Smooth muscle cell (in vitro differentiated cells): ENCODE results near the gene UTF1. TPM values are rescaled to one million over a fixed set of nuclear protein-coding genes. Genes with fewer than 3 reads are reported as not detected.
"Not testable (repeated sequence)": the region's sequence is repeated elsewhere in the genome, so short reads cannot be mapped to it uniquely, and the experiment has no call there.

ENCODE experiments used
- DNase-seq: peaks from one replicate; lab custom pipeline; 2025; ENCODE audit not compliant: unreplicated experiment; lab: John Stamatoyannopoulos, UW
- H2AFZ ChIP-seq: fragments of 200-600 bp; sonication (generic); 2 replicates; pipeline ENCODE4 v1.6.0; 2016; ENCODE audit warnings: antibody characterized with exemption, low read depth, mild to moderate bottlenecking
- H3F3A ChIP-seq: fragments of 200-600 bp; sonication (generic); 2 replicates; pipeline ENCODE4 v1.6.0; 2017; ENCODE audit warnings: antibody characterized with exemption, low read depth
- H3K27ac ChIP-seq: fragments of 200-600 bp; sonication (generic); 2 replicates; pipeline ENCODE4 v1.5.1; 2016; ENCODE audit warnings: low read depth, mild to moderate bottlenecking
- H3K27me3 ChIP-seq: fragments of 200-600 bp; sonication (generic); 2 replicates; pipeline ENCODE4 v1.6.1; 2016; ENCODE audit warnings: low read depth, mild to moderate bottlenecking
- H3K36me3 ChIP-seq: fragments of 200-600 bp; sonication (generic); 2 replicates; pipeline ENCODE4 v1.5.1; 2016; ENCODE audit warnings: low read depth
- H3K4me1 ChIP-seq: fragments of 200-600 bp; sonication (generic); 2 replicates; pipeline ENCODE4 v1.5.1; 2016; ENCODE audit warnings: low read depth
- H3K4me2 ChIP-seq: fragments of 200-600 bp; sonication (generic); 2 replicates; pipeline ENCODE4 v1.6.0; 2016; ENCODE audit warnings: mild to moderate bottlenecking
- H3K4me3 ChIP-seq: fragments of 200-600 bp; sonication (generic); 2 replicates; pipeline ENCODE4 v1.5.1; 2016; ENCODE audit warnings: mild to moderate bottlenecking
- H3K79me2 ChIP-seq: fragments of 200-600 bp; sonication (generic); 2 replicates; pipeline ENCODE4 v1.6.0; 2016; ENCODE audit warnings: low read depth, mild to moderate bottlenecking
- H3K9ac ChIP-seq: fragments of 200-600 bp; sonication (generic); 2 replicates; pipeline ENCODE4 v1.6.0; 2016; ENCODE audit warnings: low read depth
- H3K9me3 ChIP-seq: fragments of 200-600 bp; sonication (generic); replicated peaks from 2 replicates; pipeline ENCODE4 v1.5.1; 2016; ENCODE audit warnings: low read depth
- H4K20me1 ChIP-seq: fragments of 200-600 bp; sonication (generic); 2 replicates; pipeline ENCODE4 v1.6.0; 2016; ENCODE audit warnings: low read depth
- WGBS: methylation state at CpG from one replicate; pipeline ENCODE4 v1.1.7; 2016; ENCODE audit warnings: low lambda C conversion rate; 5-methylcytosine and 5-hydroxymethylcytosine counted together
- polyA plus RNA-seq: library from polyadenylated mRNA; unstranded; fragments of >200 nt; fragmentation: Nextera tagmentation; extraction: Ambion mirVana; gene quantifications from 2 replicates; pipeline ENCODE4 v1.2.1, GENCODE V29; 2016
- total RNA-seq: library from RNA; depleted of rRNA; stranded (reverse); fragments of >200 nt; gene quantifications from 2 replicates; pipeline ENCODE4 v1.2.3, GENCODE V29; 2014
- TF ChIP-seq, protein P1 (sequence below): fragments of 200-600 bp; sonication (generic); IDR thresholded peaks from 2 replicates; pipeline ENCODE4 v1.5.1; 2017; ENCODE audit warnings: borderline replicate concordance, mild to moderate bottlenecking, antibody characterized with exemption; ENCODE audit not compliant: insufficient read depth, poor library complexity, severe bottlenecking

UTF1 gene
- total and polyA plus RNA-seq, 2 experiments from 2014 or later, result not detected

DNA sequence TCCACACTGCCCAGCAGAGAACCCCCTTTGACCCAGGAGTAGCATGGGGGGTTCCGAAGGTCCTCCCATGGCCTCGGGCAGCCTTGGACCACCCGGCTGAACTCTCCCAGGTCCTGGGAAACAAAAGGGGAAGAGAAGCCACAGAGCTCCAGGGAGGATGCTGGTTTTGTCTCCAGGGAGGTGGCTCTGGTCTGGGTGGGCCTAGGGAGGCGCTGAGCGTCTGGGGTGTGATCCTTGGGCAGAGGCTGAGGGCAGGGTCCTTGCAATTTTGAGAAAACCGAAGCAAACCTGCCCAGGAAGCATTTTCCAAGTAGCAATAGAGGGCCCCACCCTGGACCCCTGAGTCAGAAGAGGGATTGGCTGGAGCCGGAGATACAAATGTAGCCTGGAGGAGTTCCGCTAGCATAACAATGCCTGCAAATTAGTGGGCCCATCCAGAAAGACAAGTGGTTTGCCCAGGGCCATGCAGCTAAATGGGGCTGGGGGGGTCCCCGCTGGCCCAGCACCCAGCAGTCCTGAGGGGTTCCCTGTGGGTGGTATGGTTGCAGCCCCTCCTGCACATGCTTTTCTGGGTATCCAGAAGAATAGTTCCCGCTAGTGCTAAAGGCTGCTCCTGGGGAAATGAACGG, 2.0 kb downstream of the UTF1 start:
- 36% methylated on average over 11 of the region's 11 CpGs for WGBS
- no peak overlapping the region for H3K27ac ChIP-seq
- H3K4me3 ChIP-seq, result no peak overlapping the region
- TF ChIP-seq, protein P1, sequence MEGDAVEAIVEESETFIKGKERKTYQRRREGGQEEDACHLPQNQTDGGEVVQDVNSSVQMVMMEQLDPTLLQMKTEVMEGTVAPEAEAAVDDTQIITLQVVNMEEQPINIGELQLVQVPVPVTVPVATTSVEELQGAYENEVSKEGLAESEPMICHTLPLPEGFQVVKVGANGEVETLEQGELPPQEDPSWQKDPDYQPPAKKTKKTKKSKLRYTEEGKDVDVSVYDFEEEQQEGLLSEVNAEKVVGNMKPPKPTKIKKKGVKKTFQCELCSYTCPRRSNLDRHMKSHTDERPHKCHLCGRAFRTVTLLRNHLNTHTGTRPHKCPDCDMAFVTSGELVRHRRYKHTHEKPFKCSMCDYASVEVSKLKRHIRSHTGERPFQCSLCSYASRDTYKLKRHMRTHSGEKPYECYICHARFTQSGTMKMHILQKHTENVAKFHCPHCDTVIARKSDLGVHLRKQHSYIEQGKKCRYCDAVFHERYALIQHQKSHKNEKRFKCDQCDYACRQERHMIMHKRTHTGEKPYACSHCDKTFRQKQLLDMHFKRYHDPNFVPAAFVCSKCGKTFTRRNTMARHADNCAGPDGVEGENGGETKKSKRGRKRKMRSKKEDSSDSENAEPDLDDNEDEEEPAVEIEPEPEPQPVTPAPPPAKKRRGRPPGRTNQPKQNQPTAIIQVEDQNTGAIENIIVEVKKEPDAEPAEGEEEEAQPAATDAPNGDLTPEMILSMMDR, result no peak
- no peak overlapping the region for H2AFZ ChIP-seq
- H3K4me2 ChIP-seq, result no peak overlapping the region
- H3K36me3 ChIP-seq, result no peaks in the 10 kb centered on the region
- H3F3A ChIP-seq, result no peaks in the 10 kb centered on the region
- no peaks in the 10 kb centered on the region for H3K79me2 ChIP-seq
- no peaks in the 10 kb centered on the region for H4K20me1 ChIP-seq
- no peaks in the 10 kb centered on the region for H3K9me3 ChIP-seq
- no peak for DNase-seq
- no peak overlapping the region for H3K9ac ChIP-seq
- peaks cover 6% of the 10 kb centered on the region for H3K4me1 ChIP-seq
- H3K27me3 ChIP-seq, result peaks cover 94% of the 10 kb centered on the region

DNA sequence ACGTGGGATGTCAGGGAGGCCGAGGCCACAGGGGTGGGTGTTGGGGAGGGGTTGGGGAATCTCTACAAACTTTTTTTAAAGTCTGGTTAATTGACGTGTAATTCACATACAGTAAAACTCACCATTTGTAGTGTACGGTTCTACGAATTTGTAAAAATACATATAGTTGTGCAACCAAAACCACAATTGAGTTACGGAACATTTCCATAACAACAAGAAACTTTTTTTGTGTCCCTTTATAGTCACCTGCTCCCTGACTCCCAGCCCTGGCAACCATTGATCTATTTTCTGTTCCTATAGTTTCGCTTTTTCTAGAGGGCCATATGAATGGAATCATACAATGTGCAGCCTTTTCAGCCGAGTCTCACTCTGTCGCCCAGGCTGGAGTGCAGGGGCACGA, 4.8 kb downstream of the UTF1 start:
- peaks cover 95% of the 10 kb centered on the region for H3K27me3 ChIP-seq
- H3K79me2 ChIP-seq, H3F3A ChIP-seq, H3K4me3 ChIP-seq, H3K9ac ChIP-seq, H4K20me1 ChIP-seq, H3K9me3 ChIP-seq, H2AFZ ChIP-seq, DNase-seq, H3K4me2 ChIP-seq, H3K27ac ChIP-seq, H3K36me3 ChIP-seq: not testable (repeated sequence)
- WGBS, result 79% methylated on average over 8 of the region's 10 CpGs
- H3K4me1 ChIP-seq, result peaks cover 23% of the 10 kb centered on the region

DNA sequence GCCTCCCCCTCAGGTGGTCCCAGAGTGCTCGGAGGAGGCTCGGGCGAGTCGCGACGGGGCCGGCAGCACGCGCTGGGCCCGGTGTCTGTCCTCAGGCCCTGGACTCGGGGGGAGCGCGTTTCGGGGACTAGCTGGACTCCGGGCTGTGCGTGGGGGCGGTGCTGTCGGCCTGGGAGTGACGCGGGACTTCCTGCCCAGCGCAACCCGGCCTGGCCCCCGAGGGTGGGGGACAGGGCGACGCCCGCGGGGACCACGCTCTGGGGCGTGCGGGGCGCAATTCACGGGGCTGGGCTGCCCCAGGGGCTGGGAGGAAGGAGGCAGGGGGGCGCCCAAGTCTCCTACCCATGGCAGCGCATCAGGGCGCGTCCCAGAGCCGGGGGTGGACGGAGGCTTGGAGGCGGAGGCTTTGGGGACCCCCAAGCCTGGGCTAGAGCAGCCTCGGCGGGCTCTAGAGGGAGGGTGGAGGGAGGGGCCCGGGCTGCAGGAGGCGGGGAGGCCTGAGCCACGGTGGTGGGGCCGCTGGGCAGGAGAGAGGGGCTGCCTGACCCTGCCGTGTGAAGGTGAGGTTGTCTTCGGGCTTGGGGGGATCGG, 5.3 kb downstream of the UTF1 start:
- H3K27ac ChIP-seq, result no peak overlapping the region
- H3K4me2 ChIP-seq, result peak overlapping the region; percentile 57
- TF ChIP-seq, protein P1, result no peak
- peaks cover 23% of the 10 kb centered on the region for H3K4me1 ChIP-seq
- H3K79me2 ChIP-seq, result no peaks in the 10 kb centered on the region
- no peak for DNase-seq
- H3K27me3 ChIP-seq, result peaks cover 94% of the 10 kb centered on the region
- no peaks in the 10 kb centered on the region for H3K9me3 ChIP-seq
- no peaks in the 10 kb centered on the region for H3F3A ChIP-seq
- H3K36me3 ChIP-seq, result no peaks in the 10 kb centered on the region
- 8% methylated on average over 10 of the region's 48 CpGs for WGBS
- H4K20me1 ChIP-seq, result no peaks in the 10 kb centered on the region
- no peak overlapping the region for H2AFZ ChIP-seq
- H3K9ac ChIP-seq, result no peak overlapping the region
- no peak overlapping the region for H3K4me3 ChIP-seq

DNA sequence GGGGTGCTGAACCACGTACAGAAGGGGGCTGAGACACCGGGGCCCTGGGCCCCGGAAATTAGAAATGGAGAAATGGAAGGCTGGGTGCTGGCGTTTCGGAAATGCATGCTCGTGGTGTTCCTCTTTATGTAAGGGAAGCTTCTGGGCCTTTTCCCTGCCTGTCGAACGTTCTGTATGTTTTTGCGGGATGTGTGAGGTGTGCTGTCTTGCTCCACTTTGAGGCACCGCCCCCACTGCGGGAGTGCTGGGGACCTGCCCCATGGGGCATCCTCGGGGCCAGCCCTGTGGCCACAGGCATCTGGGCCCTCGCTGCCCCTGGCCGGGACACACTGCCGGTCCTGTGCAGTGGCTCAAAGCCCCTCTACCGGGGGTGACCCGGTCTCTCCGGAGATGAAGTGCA, 5.9 kb downstream of the UTF1 start:
- Histone ChIP-seq H2AFZ (no peak overlapping the region), H3F3A (no peaks in the 10 kb centered on the region), H3K9ac (no peak overlapping the region), H3K79me2 (no peaks in the 10 kb centered on the region), H3K4me3 (no peak overlapping the region), H3K27me3 (peaks cover 88% of the 10 kb centered on the region), H3K27ac (no peak overlapping the region), H4K20me1 (no peaks in the 10 kb centered on the region), H3K36me3 (no peaks in the 10 kb centered on the region), H3K4me2 (peak overlapping the region; percentile 82), H3K4me1 (peaks cover 23% of the 10 kb centered on the region), H3K9me3 (no peaks in the 10 kb centered on the region)
- no peak for DNase-seq
- WGBS, result 7% methylated on average over 16 of the region's 18 CpGs
- TF ChIP-seq, protein P1, result no peak
